Smooth muscle cell of the brain vasculature (primary cell): ENCODE measurements around the gene LAYN.

Experiments
- DNase-seq: peaks from one replicate; pipeline ENCODE4 v3.0.0-alpha.2; 2012; ENCODE audit warnings: low read depth, low spot score

Gene LAYN

DNA sequence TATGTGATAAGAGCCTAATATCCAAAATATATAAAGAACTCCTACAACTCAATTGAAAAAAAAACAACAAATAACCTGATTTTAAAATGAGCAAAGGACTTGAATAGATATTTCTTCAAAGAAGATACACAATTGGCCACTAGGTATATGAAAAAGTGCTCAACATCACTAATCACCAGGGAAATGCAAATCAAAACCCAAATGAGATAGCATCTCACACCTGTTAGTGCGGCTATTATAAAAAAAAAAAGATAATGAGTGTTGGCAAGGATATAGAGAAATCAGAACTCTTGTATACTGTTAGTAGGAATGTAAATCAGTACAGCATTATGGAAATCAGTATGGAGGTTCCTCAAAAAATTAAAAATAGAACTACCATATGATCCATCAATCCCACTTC, 55.8 kb downstream of the LAYN start:
- DNase-seq, result no peak

- no peak for DNase-seq
These were observed 57.6 kb downstream of the LAYN start for GRCh38 chr11:111598148-111598547.

- DNase-seq, result no peak
These were observed 58.0 kb downstream of the LAYN start for GRCh38 chr11:111598559-111598958.

DNA sequence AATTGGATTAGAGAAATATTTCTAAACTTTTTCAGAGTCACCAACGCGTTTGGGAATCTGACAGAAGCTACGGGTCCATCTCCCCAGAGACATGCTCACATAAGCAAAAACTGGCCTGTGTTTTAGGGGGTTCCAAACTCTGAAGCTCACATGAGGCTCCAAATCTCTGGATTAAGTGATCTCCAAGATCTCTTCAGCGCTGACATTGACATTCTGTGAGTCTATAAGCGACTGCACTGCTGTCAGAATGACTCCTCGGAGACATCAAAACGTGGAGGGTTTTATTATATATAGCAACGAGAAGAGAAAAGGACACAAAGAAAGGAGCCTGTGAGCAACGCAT, 61.1 kb downstream of the LAYN start:
- no peak for DNase-seq

DNA sequence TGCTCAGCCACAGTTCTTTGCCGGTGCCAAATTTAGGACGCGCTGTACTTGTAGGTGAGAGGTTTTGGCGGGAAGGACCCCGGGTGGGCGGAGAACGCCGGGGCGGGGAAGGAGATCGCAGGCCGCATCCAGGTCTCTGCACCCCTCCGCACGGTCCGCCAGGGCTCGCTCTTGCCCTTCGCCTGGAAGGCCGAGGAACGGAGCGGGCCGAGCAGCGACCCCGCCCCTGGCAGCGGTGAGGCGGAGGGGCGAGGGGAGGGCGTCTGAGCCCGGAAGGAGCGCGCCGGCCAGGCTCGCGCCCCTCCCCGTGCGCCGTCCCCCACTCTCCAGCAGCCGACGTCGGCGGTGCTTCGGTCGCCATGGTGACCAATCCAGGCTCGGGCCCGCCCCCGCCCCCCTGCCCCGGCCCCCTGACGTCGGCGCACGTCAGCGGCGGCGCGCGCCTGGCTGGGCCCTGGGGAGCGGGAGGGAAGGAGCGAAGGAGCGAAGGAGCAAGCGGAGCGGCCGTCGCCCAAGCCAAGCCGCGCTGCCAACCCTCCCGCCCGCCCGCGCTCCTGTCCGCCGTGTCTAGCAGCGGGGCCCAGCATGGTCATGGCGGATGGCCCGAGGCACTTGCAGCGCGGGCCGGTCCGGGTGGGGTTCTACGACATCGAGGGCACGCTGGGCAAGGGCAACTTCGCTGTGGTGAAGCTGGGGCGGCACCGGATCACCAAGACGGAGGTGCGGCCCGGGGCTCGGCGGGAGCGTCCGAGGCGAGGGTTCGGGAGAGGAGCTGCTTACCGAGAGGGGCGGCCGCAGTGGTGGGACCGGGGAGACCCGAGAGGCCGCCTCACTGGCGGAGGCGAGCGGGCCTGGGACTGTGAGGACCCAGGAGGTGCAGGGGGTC, 61.7 kb downstream of the LAYN start, which contains the start of gene SIK2:
TSS of gene SIK2 (plus strand) at position 471 of the 886 bp plus-strand sequence. CDS start at position 586, 115 bp downstream.
- DNase-seq, result peak; percentile 85

GRCh38 chr11:111602865-111603610, 62.5 kb downstream of the LAYN start:
- no peak for DNase-seq

DNA sequence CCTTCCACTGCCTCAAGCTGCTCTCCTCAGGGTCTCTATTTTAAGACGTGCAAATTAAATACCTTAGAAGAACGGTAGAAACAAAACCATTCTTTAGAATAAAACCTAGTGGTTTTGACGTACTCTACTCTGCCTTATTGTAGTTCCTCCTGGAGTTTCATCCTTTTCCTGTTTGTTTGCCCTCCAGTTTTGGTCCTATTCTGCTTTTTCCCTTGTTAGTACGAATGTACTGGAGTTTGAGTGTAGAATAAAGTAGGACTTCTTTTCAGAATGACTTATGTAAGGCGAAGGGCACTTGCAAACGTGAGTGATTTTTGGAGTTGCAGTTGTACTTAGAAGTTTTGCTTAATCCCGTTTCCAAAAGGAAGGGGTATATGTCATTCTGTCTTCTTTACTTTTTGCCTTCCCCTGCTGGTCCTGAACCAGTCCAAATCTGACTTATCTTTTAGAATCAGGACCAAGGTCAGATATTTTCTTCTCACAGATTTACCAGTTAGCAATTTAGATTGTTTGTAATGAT, 63.2 kb downstream of the LAYN start:
- no peak for DNase-seq

GRCh38 chr11:111604392-111605009, 64.0 kb downstream of the LAYN start:
- peak; percentile 26 for DNase-seq

GRCh38 chr11:111605681-111606080, 65.2 kb downstream of the LAYN start:
- DNase-seq, result no peak

GRCh38 chr11:111606986-111607385, 66.5 kb downstream of the LAYN start:
- DNase-seq, result no peak

DNA sequence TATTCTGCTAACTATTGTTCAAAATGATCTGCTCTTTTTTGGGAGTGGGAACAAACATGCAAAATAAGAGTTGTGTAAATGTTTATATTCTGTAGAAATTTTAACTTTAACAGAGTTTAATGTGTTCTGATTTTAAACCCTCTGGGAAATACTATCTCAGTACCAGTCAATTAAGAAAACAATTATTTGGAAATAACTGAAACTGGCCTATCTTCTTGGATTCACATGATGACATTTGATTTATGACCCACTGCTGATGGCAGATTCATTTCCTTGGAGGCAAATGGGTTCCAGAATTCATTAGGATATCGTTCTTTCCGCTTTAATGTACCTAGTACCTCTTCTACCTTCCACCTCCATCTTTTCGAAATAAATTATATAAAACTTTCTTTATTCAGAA, 67.2 kb downstream of the LAYN start:
- DNase-seq, result no peak
